ENCODE measurements around the gene EPB41L4B. TPM values are rescaled to one million over a fixed set of nuclear protein-coding genes. Genes with fewer than 3 reads are reported as not detected.

EPB41L4B gene
- total RNA-seq, 1 donor from 2014 or later: 3.7 TPM

DNA sequence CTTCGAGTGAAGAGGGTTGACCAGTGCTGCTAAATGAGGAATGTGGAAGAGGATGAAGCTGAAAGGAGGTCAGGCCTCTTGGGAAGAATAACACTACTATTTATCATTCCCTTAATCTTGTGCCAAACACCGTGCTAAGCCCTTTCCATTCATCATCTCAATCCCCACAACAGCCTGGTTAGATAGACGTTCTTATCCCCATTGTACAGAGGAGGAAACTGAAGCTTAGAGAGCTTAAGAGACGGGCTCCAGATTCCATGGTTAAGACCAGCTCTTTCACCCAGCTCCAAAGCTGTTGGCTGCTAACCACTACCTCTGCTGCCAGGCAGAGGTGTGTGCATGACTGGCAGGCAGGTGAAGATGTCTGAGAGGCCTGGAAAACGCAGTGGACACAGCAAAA is 868 bp upstream of the EPB41L4B start:
- DNase-seq (ENCODE audit: low spot score): no peak
- no peaks in the 10 kb centered on the region for H3K27me3 Mint-ChIP-seq (ENCODE audit: low read depth)
- TF ChIP-seq, protein P1, sequence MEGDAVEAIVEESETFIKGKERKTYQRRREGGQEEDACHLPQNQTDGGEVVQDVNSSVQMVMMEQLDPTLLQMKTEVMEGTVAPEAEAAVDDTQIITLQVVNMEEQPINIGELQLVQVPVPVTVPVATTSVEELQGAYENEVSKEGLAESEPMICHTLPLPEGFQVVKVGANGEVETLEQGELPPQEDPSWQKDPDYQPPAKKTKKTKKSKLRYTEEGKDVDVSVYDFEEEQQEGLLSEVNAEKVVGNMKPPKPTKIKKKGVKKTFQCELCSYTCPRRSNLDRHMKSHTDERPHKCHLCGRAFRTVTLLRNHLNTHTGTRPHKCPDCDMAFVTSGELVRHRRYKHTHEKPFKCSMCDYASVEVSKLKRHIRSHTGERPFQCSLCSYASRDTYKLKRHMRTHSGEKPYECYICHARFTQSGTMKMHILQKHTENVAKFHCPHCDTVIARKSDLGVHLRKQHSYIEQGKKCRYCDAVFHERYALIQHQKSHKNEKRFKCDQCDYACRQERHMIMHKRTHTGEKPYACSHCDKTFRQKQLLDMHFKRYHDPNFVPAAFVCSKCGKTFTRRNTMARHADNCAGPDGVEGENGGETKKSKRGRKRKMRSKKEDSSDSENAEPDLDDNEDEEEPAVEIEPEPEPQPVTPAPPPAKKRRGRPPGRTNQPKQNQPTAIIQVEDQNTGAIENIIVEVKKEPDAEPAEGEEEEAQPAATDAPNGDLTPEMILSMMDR (IDR thresholded peaks at IDR 0.05): no peak
- no peak overlapping the region for H3K27ac Mint-ChIP-seq (ENCODE audit: unreplicated experiment)
- peaks cover 17% of the 10 kb centered on the region for H3K4me1 Mint-ChIP-seq (ENCODE audit: low read depth)
- H3K4me3 Mint-ChIP-seq (ENCODE audit: unreplicated experiment): no peak overlapping the region
- H3K9me3 Mint-ChIP-seq (ENCODE audit: low read depth): no peaks in the 10 kb centered on the region
- H3K36me3 Mint-ChIP-seq (ENCODE audit: low read depth): no peaks in the 10 kb centered on the region

DNA sequence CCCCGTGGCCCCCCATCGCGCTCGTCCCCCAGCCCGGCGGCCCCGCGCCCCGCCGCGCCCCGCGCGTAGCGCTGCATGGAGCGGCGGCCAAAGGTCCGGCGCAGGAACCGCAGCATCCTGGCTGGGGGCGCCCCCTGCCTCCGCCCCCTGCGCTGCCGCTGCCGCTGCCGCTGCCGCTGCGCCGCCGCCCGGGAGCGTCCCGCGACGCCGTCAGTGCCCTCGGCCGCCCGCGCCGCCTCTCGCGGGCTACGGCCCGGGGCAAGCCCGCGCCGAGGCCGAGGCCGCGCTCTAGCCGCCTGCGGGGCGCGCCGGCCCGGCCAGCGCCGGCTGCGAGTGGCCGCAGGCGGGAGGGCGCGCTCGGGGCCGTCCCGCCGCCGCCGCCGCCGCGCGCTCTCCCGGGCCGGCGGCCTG is 523 bp downstream of the EPB41L4B start:
- peaks cover 21% of the 10 kb centered on the region for H3K4me1 Mint-ChIP-seq (ENCODE audit: low read depth)
- TF ChIP-seq, protein P1 (IDR thresholded peaks at IDR 0.05): no peak
- no peaks in the 10 kb centered on the region for H3K27me3 Mint-ChIP-seq (ENCODE audit: low read depth)

DNA sequence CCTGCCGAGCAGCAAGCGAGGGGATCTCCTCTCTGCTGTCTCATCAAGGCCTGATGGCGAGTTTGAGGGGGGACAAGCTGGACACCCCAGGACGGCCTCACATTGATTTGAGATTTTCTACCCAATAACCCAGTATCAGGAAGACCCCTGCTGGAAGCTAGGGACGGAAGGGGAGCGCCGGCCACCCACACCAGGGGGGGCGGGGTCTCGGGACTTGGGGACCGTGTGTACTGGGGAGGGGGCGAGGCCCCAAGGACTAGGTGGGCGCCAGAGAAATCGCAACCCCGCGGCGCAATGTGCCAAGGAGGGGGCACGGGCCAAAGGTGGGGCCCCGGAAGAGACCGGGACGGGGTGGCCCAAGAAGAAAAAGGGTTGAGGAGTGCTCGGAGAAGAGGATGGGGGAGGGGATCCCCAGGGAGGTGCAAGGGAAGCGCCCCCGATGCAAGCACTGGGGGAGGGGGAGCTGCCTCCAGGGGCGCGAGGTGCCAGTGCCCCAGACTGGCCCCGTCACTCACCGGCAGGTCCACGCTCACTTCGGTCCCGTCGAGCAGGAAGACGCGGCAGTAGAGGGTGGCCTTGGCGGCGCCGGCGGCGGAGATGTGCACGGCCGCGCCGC is 1.1 kb downstream of the EPB41L4B start:
- DNase-seq (ENCODE audit: low spot score): no peak
- Mint-ChIP-seq H3K27ac (ENCODE audit: unreplicated experiment) (peak overlapping the region; percentile 27), H3K4me1 (ENCODE audit: low read depth) (peaks cover 21% of the 10 kb centered on the region), H3K4me3 (ENCODE audit: unreplicated experiment) (peak overlapping the region; percentile 69), H3K27me3 (ENCODE audit: low read depth) (no peaks in the 10 kb centered on the region), H3K36me3 (ENCODE audit: low read depth) (no peaks in the 10 kb centered on the region), H3K9me3 (ENCODE audit: low read depth) (no peaks in the 10 kb centered on the region)
- TF ChIP-seq, protein P1 (IDR thresholded peaks at IDR 0.05): peak; percentile 40

More for the DNA sequence above, 523 bp downstream of the EPB41L4B start:
- H3K36me3 Mint-ChIP-seq (ENCODE audit: low read depth): no peaks in the 10 kb centered on the region
- H3K9me3 Mint-ChIP-seq (ENCODE audit: low read depth): no peaks in the 10 kb centered on the region
- no peak for DNase-seq (ENCODE audit: low spot score)
- H3K4me3 Mint-ChIP-seq (ENCODE audit: unreplicated experiment): no peak overlapping the region
- H3K27ac Mint-ChIP-seq (ENCODE audit: unreplicated experiment): no peak overlapping the region

DNA sequence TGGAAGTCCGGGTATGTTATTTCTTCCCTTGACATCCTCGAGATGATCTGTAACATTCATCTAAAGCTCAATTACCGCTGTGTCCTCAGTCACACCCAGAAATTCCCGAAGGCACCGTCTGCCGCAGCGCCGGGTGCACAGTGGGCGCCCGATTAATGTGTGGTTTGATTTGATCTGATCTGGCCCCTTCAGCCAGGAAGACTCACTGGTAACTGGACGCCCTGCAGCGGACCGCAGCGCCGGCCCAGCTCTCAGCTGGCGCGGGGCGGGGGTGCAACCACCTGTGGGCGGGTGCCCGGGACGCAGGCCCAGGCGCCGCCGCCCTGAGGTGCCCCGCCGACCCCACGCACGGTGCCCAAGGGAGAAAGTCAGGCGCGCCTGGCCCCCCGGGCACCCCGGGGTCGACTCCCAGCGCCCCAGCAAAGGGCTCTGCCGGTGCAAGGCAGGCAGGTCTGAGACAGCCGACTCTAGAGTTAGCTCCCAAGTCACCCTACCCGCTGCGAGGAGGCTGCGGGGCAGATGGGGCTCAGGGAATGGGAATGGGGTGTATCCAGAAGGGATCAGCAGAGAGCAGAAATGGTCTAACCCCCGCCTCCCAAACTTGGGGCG is 1.7 kb downstream of the EPB41L4B start:
- no peaks in the 10 kb centered on the region for H3K27me3 Mint-ChIP-seq (ENCODE audit: low read depth)
- no peaks in the 10 kb centered on the region for H3K9me3 Mint-ChIP-seq (ENCODE audit: low read depth)
- peaks cover 21% of the 10 kb centered on the region for H3K4me1 Mint-ChIP-seq (ENCODE audit: low read depth)
- no peaks in the 10 kb centered on the region for H3K36me3 Mint-ChIP-seq (ENCODE audit: low read depth)
- peak overlapping the region; percentile 65 for H3K27ac Mint-ChIP-seq (ENCODE audit: unreplicated experiment)
- DNase-seq (ENCODE audit: low spot score): no peak
- TF ChIP-seq, protein P1 (IDR thresholded peaks at IDR 0.05): no peak
- H3K4me3 Mint-ChIP-seq (ENCODE audit: unreplicated experiment): peak overlapping the region; percentile 69

DNA sequence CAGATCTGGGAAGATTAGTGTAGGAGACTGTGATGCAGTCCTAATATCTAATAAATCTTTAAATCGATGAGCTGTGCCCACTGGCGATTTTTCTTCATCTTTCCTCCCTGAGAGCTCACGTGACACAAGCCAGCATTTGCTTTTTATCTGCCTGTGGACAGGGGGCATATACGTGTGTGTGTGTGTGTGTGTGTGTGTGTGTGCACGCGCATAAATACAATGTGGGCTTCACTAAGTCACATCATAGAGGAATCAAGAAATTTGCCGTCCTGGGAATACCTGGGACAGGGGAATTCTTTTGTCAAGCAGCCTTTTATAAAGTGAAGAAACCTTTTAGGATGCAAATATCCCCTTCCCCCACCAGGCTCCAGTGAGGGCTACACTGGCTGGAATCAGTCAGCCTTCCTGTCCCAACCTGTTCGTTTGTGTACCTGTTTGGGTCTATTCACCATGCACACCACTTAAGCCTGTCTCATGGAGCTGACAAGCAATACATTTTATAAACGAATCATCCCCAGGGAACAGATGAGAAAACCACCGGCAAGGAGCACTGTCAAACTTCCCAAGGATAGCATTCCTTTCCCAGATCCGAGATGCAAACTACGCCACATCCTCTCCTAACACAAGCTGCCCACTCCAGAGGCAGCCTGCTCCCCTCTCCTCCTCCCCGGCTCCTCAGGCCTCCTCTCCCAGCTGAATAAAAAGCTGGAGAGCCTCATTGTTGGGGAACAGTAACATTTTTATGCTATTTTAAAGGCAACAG is 2.7 kb downstream of the EPB41L4B start:
- peaks cover 26% of the 10 kb centered on the region for H3K4me1 Mint-ChIP-seq (ENCODE audit: low read depth)
- DNase-seq (ENCODE audit: low spot score): no peak
- H3K36me3 Mint-ChIP-seq (ENCODE audit: low read depth): no peaks in the 10 kb centered on the region
- H3K27ac Mint-ChIP-seq (ENCODE audit: unreplicated experiment): no peak overlapping the region
- no peak overlapping the region for H3K4me3 Mint-ChIP-seq (ENCODE audit: unreplicated experiment)
- H3K27me3 Mint-ChIP-seq (ENCODE audit: low read depth): no peaks in the 10 kb centered on the region
- H3K9me3 Mint-ChIP-seq (ENCODE audit: low read depth): no peaks in the 10 kb centered on the region
- TF ChIP-seq, protein P1 (IDR thresholded peaks at IDR 0.05): no peak

All from chondrocyte (in vitro differentiated cells).